Measurements from ENCODE around the gene CSNK2B. TPM values are rescaled to one million over a fixed set of nuclear protein-coding genes. Genes with fewer than 3 reads are reported as not detected.

Gene CSNK2B
- polyA plus RNA-seq, 3 donors = 147 to 227 (median 195) TPM

DNA sequence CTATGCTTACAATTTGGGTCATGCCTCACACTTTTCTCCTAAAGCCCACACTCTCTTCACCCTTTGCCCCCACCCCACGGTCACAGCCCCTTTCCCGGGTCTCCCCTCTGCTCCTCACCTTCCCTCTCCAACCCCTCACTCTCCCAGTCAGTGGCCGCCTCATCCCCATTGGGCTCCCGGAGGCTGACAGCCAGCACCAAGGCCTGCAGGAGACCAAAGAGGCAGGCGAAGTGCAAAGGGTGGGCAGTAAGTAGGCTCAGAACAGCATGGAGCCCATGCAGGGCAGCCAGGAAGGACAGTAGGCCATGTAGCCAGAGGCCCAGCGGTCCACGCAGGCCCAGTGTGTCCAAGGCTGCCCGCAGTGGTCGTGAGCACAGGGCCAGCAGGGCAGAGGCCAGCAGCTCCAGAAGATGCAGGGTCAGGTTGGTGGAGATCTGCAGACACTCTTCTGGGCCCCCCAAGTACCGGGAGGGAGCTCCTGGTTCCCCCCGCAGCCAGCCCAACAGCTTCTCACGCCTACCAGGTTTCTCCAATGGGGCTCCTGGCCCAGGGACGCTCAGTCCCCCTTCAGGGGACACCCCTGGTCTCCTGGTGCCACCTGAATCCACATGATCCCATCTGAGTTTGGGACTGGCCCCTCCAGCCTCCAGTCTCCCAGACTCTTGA, 6.8 kb upstream of the CSNK2B start:
- Histone ChIP-seq H3K9ac (ENCODE audit: insufficient read depth, low read length, poor library complexity, severe bottlenecking) (peak overlapping the region; percentile 77), H4K20me1 (ENCODE audit: insufficient read depth, low read length) (peaks cover 26% of the 10 kb centered on the region), H3K27me3 (ENCODE audit: control insufficient read depth in 2 of 2, insufficient read depth in 2 of 2, low read length in 2 of 2) (no peaks in the 10 kb centered on the region), H3K79me2 (ENCODE audit: insufficient read depth, low read length) (peaks cover 87% of the 10 kb centered on the region), H3K4me2 (replicated peaks; ENCODE audit: extremely low read depth, low read length, poor library complexity, severe bottlenecking) (peak overlapping the region; percentile 87), H3K4me3 (replicated peaks in 1 of 3; ENCODE audit: low read depth in 2 of 3, low read length in 3 of 3) (peak overlapping the region in 2 of 3 experiments; percentile 71 to 89), H3K4me1 (ENCODE audit: control insufficient read depth in 1 of 2, insufficient read depth in 2 of 2, low read length in 2 of 2) (peaks cover 50 to 68% of the 10 kb centered on the region in 2 donors), H3K36me3 (replicated peaks in 1 of 2; ENCODE audit: control insufficient read depth in 1 of 2, insufficient read depth in 2 of 2, low read length in 2 of 2) (peaks cover 15 to 57% of the 10 kb centered on the region in 2 donors), H3K27ac (ENCODE audit: low read depth in 1 of 2, low read length in 2 of 2) (peak overlapping the region; percentile 70 to 80), H3K9me3 (replicated peaks in 1 of 2; ENCODE audit: control insufficient read depth in 1 of 2, insufficient read depth in 1 of 2, low read length in 2 of 2) (no peaks in the 10 kb centered on the region), H2AFZ (ENCODE audit: insufficient read depth, low read depth, low read length, poor library complexity, severe bottlenecking) (no peak overlapping the region)
- intact Hi-C loops (cut with micrococcal nuclease) = no loop called here
- no peak for DNase-seq
- peaks cover 0 to 2% (median 0%) of the 10 kb centered on the region in 7 donors for H3K9me3 Mint-ChIP-seq
- peaks cover 0 to 4% (median 0%) of the 10 kb centered on the region in 3 donors for H3K27me3 Mint-ChIP-seq (ENCODE audit: low read depth in 3 of 3)
- H3K4me3 Mint-ChIP-seq = peak overlapping the region; percentile 93 to 97
- peaks cover 74% of the 10 kb centered on the region for H3K4me1 Mint-ChIP-seq
- peak overlapping the region; percentile 92 to 97 (median 95) for H3K27ac Mint-ChIP-seq
- TF ChIP-seq, protein P1, sequence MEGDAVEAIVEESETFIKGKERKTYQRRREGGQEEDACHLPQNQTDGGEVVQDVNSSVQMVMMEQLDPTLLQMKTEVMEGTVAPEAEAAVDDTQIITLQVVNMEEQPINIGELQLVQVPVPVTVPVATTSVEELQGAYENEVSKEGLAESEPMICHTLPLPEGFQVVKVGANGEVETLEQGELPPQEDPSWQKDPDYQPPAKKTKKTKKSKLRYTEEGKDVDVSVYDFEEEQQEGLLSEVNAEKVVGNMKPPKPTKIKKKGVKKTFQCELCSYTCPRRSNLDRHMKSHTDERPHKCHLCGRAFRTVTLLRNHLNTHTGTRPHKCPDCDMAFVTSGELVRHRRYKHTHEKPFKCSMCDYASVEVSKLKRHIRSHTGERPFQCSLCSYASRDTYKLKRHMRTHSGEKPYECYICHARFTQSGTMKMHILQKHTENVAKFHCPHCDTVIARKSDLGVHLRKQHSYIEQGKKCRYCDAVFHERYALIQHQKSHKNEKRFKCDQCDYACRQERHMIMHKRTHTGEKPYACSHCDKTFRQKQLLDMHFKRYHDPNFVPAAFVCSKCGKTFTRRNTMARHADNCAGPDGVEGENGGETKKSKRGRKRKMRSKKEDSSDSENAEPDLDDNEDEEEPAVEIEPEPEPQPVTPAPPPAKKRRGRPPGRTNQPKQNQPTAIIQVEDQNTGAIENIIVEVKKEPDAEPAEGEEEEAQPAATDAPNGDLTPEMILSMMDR (IDR thresholded peaks at IDR 0.05) = no peak
- 95% methylated on average over 12 of the region's 13 CpGs for WGBS (ENCODE audit: insufficient coverage)
- H3K36me3 Mint-ChIP-seq = peaks cover 43 to 71% of the 10 kb centered on the region in 2 donors

DNA sequence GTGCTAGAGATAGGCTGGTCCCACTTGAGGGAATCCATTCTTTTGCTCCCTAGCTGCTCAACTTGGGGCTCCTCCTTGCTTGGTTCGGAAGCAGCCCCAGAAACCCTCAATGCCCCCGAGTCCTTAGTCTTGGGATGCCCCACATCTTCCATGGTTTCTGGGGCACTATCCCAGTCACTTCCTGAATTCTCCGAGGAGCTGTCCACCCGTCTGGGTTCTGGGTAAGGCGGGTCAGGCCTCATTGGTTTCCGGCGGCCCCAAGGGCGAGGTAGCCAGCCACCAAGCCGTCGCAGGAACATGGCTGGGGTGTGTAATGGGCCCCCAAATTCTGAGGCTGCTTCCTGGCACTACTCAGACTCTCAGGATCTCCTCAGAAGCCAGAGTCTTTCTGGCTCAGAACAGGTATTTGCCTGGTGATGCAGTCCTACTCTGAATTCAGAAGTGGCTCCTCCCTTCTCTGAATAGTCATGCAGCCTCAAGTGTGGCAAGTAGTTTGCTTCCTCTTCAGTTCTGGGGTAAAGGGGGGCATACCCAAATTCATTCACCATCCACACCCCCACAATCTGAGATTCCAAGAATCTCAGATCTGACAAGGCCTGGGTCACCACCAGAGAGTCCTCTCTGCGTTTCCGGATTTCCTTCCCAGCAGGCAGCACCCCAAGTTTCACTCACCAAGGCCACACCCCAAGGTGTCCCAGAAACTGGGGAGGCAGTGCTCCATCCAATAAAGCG, 6.1 kb upstream of the CSNK2B start:
- Histone ChIP-seq H2AFZ (ENCODE audit: insufficient read depth, low read depth, low read length, poor library complexity, severe bottlenecking) (peak overlapping the region; percentile 78), H3K4me2 (replicated peaks; ENCODE audit: extremely low read depth, low read length, poor library complexity, severe bottlenecking) (peak overlapping the region; percentile 87), H3K4me1 (ENCODE audit: control insufficient read depth in 1 of 2, insufficient read depth in 2 of 2, low read length in 2 of 2) (peaks cover 55 to 75% of the 10 kb centered on the region in 2 donors), H3K27me3 (ENCODE audit: control insufficient read depth in 2 of 2, insufficient read depth in 2 of 2, low read length in 2 of 2) (no peaks in the 10 kb centered on the region), H3K36me3 (replicated peaks in 1 of 2; ENCODE audit: control insufficient read depth in 1 of 2, insufficient read depth in 2 of 2, low read length in 2 of 2) (peaks cover 15 to 57% of the 10 kb centered on the region in 2 donors), H4K20me1 (ENCODE audit: insufficient read depth, low read length) (peaks cover 26% of the 10 kb centered on the region), H3K27ac (ENCODE audit: low read depth in 1 of 2, low read length in 2 of 2) (peak overlapping the region; percentile 70 to 80), H3K9me3 (replicated peaks in 1 of 2; ENCODE audit: control insufficient read depth in 1 of 2, insufficient read depth in 1 of 2, low read length in 2 of 2) (no peaks in the 10 kb centered on the region), H3K9ac (ENCODE audit: insufficient read depth, low read length, poor library complexity, severe bottlenecking) (peak overlapping the region; percentile 77), H3K4me3 (replicated peaks in 1 of 3; ENCODE audit: low read depth in 2 of 3, low read length in 3 of 3) (peak overlapping the region; percentile 71 to 89 (median 79)), H3K79me2 (ENCODE audit: insufficient read depth, low read length) (peaks cover 87% of the 10 kb centered on the region)
- Mint-ChIP-seq H3K9me3 (peaks cover 0 to 2% (median 0%) of the 10 kb centered on the region in 7 donors), H3K4me1 (peaks cover 80% of the 10 kb centered on the region), H3K27me3 (ENCODE audit: low read depth in 3 of 3) (peaks cover 0 to 4% (median 0%) of the 10 kb centered on the region in 3 donors), H3K4me3 (peak overlapping the region; percentile 93 to 97), H3K36me3 (peaks cover 46 to 74% of the 10 kb centered on the region in 2 donors), H3K27ac (peak overlapping the region; percentile 92 to 97 (median 95))
- DNase-seq = peak in 2 of 3 donors; percentile 40 to 53
- intact Hi-C loops (cut with micrococcal nuclease) = loop anchor here in 1 of 2 donors (5.0 kb wide), 1 partner anchor 113 kb away; the partner anchor contains the start of genes ATP6V1G2 and NFKBIL1
- WGBS (ENCODE audit: insufficient coverage) = 34% methylated on average over 10 of the region's 13 CpGs
- TF ChIP-seq, protein P1 (IDR thresholded peaks at IDR 0.05) = no peak
